Right atrium auricular region (tissue), 2 donors: ENCODE measurements around the gene DISP1. TPM values are rescaled to one million over a fixed set of nuclear protein-coding genes. Genes with fewer than 3 reads are reported as not detected.

Experiments used
- DNase-seq: peaks from one replicate; pipeline ENCODE4 v3.0.0-alpha.2; 2019; ENCODE audit warnings: low spot score
- H3K27ac ChIP-seq, 2 donors: fragments of 200-600 bp; sonication (generic); 1 replicate in 1 of 2; 2 replicates in 1 of 2; pipeline ENCODE4 v1.5.1; 2016 to 2019
- H3K27me3 ChIP-seq, 2 donors: fragments of 200-600 bp; sonication (generic); one replicate each; pipeline versions ENCODE4 v1.5.1 to v1.6.0; 2017 to 2019
- H3K36me3 ChIP-seq: fragments of 200-600 bp; sonication (generic); one replicate; pipeline ENCODE4 v1.5.1; 2016
- H3K4me1 ChIP-seq, 2 donors: fragments of 200-600 bp; sonication (generic); one replicate each; pipeline versions ENCODE4 v1.5.1 to v1.6.0; 2017 to 2019
- H3K4me3 ChIP-seq, 2 donors: fragments of 200-600 bp; sonication (generic); 1 replicate in 1 of 2; 2 replicates in 1 of 2; pipeline ENCODE4 v1.5.1; 2017 to 2019; ENCODE audit warnings: mild to moderate bottlenecking in 1 of 2, moderate library complexity in 1 of 2
- H3K9me3 ChIP-seq, 2 donors: fragments of 200-600 bp; sonication (generic); one replicate each; pipeline ENCODE4 v1.5.1; 2019
- CTCF ChIP-seq, 2 donors: fragments of 200-600 bp; sonication (generic); IDR thresholded peaks; one replicate each; pipeline ENCODE4 v1.5.1; 2019; ENCODE audit warnings: antibody characterized with exemption in 2 of 2
- total RNA-seq, 2 donors: library from RNA; depleted of rRNA; stranded (reverse); fragments of >200 nt; gene quantifications; one replicate each; pipeline ENCODE4 v1.1.0, GENCODE V29; 2016

Gene DISP1
- total RNA-seq, 2 donors from 2014 or later: 6.2 to 8.3 TPM

- Histone ChIP-seq H3K27me3 (no peaks in the 10 kb centered on the region), H3K36me3 (no peaks in the 10 kb centered on the region), H3K4me3 (no peak overlapping the region), H3K27ac (peak overlapping the region; percentile 2 to 14), H3K9me3 (no peaks in the 10 kb centered on the region), H3K4me1 (peaks cover 0 to 10% of the 10 kb centered on the region in 2 donors)
- no peak for TF ChIP-seq CTCF (IDR thresholded peaks at IDR 0.05)
- DNase-seq: no peak
These were observed 3.3 kb downstream of the DISP1 start for GRCh38 chr1:222818171-222818570.

GRCh38 chr1:222820171-222820712 lies 5.4 kb downstream of the DISP1 start:
- Histone ChIP-seq H3K4me1 (peaks cover 0 to 6% of the 10 kb centered on the region in 2 donors), H3K9me3 (no peaks in the 10 kb centered on the region), H3K4me3 (no peak overlapping the region), H3K27me3 (no peaks in the 10 kb centered on the region), H3K27ac (no peak overlapping the region), H3K36me3 (no peaks in the 10 kb centered on the region)
- no peak for DNase-seq
- no peak for TF ChIP-seq CTCF (IDR thresholded peaks at IDR 0.05)

GRCh38 chr1:222821239-222821638 lies 6.4 kb downstream of the DISP1 start:
- no peak for DNase-seq
- no peaks in the 10 kb centered on the region for H3K36me3 ChIP-seq
- no peak overlapping the region for H3K27ac ChIP-seq
- no peak overlapping the region for H3K4me3 ChIP-seq
- H3K4me1 ChIP-seq: peaks cover 0 to 6% of the 10 kb centered on the region in 2 donors
- no peak for TF ChIP-seq CTCF (IDR thresholded peaks at IDR 0.05)
- no peaks in the 10 kb centered on the region for H3K9me3 ChIP-seq
- no peaks in the 10 kb centered on the region for H3K27me3 ChIP-seq

GRCh38 chr1:222823695-222824094 lies 8.9 kb downstream of the DISP1 start:
- no peak overlapping the region for H3K27ac ChIP-seq
- no peaks in the 10 kb centered on the region for H3K36me3 ChIP-seq
- DNase-seq: no peak
- TF ChIP-seq CTCF (IDR thresholded peaks at IDR 0.05): no peak
- no peaks in the 10 kb centered on the region for H3K27me3 ChIP-seq
- no peak overlapping the region for H3K4me3 ChIP-seq
- H3K4me1 ChIP-seq: no peaks in the 10 kb centered on the region
- no peaks in the 10 kb centered on the region for H3K9me3 ChIP-seq

- no peaks in the 10 kb centered on the region for H3K27me3 ChIP-seq
- H3K36me3 ChIP-seq: no peaks in the 10 kb centered on the region
- no peaks in the 10 kb centered on the region for H3K9me3 ChIP-seq
- no peak for TF ChIP-seq CTCF (IDR thresholded peaks at IDR 0.05)
- H3K4me3 ChIP-seq: no peak overlapping the region
- no peak overlapping the region for H3K27ac ChIP-seq
- no peak for DNase-seq
- H3K4me1 ChIP-seq: peaks cover 0 to 4% of the 10 kb centered on the region in 2 donors
These were observed 9.8 kb downstream of the DISP1 start for GRCh38 chr1:222824641-222825040.

- H3K9me3 ChIP-seq: no peaks in the 10 kb centered on the region
- no peaks in the 10 kb centered on the region for H3K36me3 ChIP-seq
- H3K27ac ChIP-seq: no peak overlapping the region
- no peak overlapping the region for H3K4me3 ChIP-seq
- TF ChIP-seq CTCF (IDR thresholded peaks at IDR 0.05): peak in 1 of 2 donors; percentile 36
- DNase-seq: no peak
- peaks cover 0 to 5% of the 10 kb centered on the region in 2 donors for H3K4me1 ChIP-seq
- no peaks in the 10 kb centered on the region for H3K27me3 ChIP-seq
These were observed 14.1 kb downstream of the DISP1 start for GRCh38 chr1:222828939-222829338.
